Measurements from ENCODE around the gene RSRC1. TPM values are rescaled to one million over a fixed set of nuclear protein-coding genes. Genes with fewer than 3 reads are reported as not detected.
"Not testable (repeated sequence)": the region's sequence is repeated elsewhere in the genome, so short reads cannot be mapped to it uniquely, and the experiment has no call there.

Gene RSRC1
- total RNA-seq, 1 experiment from 2014 or later, result 63.9 TPM

DNA sequence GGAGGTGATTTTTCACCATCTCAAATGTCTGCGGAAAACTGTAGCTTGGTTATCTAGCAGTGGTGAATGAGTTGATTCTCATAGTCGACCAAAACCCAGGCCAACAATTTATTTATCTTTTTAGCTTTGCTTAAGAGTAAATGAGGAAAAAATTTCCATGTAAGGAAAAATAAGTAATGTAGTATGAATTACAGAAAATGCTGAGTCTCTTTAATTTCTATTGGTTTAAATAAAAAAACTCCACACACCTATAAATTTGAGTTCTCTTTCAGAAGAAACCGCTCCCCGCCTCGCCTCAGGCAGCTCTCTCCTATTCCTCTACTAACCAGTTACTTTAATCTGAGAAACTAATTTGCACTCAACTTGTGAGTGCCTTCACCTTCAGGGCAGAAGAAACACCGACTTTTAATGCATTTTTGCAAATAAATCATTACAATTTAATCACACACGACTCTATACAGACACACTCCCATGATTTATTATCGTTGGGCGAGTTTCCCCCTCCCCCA, 540 bp upstream of the RSRC1 start:
- in situ Hi-C loops (cut with HindIII; ENCODE audit: low pct_unique_long_range_greater_than_20kb, low sequenced_read_pairs), result no loop called here
- DNase-seq (ENCODE audit: low read depth, low spot score), result no peak

GRCh38 chr3:158110658-158111018, 749 bp downstream of the RSRC1 start:
- no peak for DNase-seq (ENCODE audit: low read depth, low spot score)
- in situ Hi-C loops (cut with HindIII; ENCODE audit: low pct_unique_long_range_greater_than_20kb, low sequenced_read_pairs), result no loop called here

- in situ Hi-C loops (cut with HindIII; ENCODE audit: low pct_unique_long_range_greater_than_20kb, low sequenced_read_pairs), result no loop called here
- DNase-seq (ENCODE audit: low read depth, low spot score), result no peak
Observed at GRCh38 chr3:158111861-158112260, 2.0 kb downstream of the RSRC1 start.

DNA sequence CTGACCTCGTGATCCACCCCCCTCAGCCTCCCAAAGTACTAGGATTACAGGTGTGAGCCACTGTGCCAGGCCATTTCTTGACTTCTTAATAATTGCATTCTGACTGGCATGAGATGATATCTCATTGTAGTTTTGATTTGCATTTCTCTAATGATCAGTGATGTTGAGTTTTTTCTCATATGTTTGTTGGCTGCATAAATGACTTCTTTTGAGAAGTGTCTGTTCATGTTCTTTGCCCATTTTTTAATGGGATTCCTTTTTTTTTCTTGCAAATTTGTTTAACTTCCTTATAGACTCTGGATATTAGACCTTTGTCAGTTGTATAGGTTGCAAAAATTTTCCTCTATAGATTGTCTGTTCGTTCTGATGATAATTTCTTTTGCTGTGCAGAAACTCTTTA, 3.7 kb downstream of the RSRC1 start:
- DNase-seq (ENCODE audit: low read depth, low spot score); in situ Hi-C loops (cut with HindIII; ENCODE audit: low pct_unique_long_range_greater_than_20kb, low sequenced_read_pairs): not testable (repeated sequence)

DNA sequence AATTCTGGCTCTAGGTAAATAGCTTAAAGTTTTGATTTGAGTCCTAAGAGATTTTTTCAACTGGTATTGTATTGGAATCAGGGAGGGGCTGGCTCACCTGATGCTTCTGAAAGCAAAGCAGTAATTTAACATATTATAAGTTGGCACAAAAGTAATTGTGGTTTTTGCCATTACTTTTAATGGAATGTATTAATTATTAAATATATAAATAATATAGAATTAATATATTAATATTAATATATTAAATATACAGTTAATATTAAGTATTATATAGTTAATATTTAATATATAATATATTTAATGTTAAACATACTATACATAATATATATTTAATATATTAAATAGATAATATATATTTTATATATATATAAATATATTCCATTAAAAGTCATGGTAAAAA, 10.4 kb downstream of the RSRC1 start:
- in situ Hi-C loops (cut with HindIII; ENCODE audit: low pct_unique_long_range_greater_than_20kb, low sequenced_read_pairs), result no loop called here
- no peak for DNase-seq (ENCODE audit: low read depth, low spot score)

- no peak for DNase-seq (ENCODE audit: low read depth, low spot score)
- in situ Hi-C loops (cut with HindIII; ENCODE audit: low pct_unique_long_range_greater_than_20kb, low sequenced_read_pairs), result no loop called here
Observed at GRCh38 chr3:158121295-158121694, 11.4 kb downstream of the RSRC1 start.

GRCh38 chr3:158122721-158123120, 12.8 kb downstream of the RSRC1 start:
- in situ Hi-C loops (cut with HindIII; ENCODE audit: low pct_unique_long_range_greater_than_20kb, low sequenced_read_pairs), result not testable (repeated sequence)

DNA sequence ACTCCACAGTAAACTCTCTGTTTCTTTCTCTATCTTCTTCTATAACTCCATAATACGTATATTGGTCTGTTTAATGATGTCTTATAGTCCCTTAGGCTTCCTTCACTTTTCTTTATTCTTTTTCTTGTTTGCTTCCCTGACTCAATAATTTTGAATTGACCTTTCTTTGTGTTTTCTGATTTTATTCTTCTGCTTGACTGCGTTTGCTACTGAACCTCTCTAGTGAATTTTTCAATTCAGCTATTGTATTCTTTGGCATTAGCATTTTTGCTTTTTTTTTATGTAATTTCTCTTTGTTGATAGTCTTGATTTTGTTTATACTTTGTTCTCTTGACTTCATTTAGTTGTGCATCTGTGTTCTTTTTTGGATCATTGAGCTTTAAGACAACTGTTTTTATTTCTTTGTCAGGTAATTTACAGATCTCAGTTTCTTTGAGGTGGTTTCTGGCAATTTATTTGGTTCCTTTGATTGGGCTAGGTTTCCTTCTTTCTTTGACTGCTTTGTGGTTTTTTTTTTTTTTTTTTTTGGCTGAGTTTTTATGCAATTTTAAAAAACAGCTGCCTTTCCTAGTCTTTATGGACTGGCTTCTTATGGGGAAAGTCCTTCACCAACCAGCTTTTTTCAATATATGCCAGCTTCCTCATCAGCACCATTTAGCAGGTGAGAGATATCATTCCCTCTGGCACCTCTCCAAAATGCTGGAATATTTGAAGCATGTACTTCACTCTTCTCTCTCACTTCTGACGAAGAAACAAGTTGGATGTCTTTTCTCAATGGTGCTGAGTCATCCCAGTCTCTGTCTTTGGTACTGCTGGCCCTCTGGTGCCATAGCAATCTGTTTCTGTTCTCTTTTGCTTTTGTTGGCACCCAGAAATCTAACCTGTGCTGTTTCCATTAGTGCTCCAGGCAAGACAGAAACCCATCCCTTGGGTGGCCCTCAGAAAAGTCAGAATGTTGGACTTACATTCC, 17.6 kb downstream of the RSRC1 start:
- in situ Hi-C loops (cut with HindIII; ENCODE audit: low pct_unique_long_range_greater_than_20kb, low sequenced_read_pairs), result no loop called here
- DNase-seq (ENCODE audit: low read depth, low spot score), result no peak

More at GRCh38 chr3:158122721-158123120, 12.8 kb downstream of the RSRC1 start:
- not testable (repeated sequence) for DNase-seq (ENCODE audit: low read depth, low spot score)

DNA sequence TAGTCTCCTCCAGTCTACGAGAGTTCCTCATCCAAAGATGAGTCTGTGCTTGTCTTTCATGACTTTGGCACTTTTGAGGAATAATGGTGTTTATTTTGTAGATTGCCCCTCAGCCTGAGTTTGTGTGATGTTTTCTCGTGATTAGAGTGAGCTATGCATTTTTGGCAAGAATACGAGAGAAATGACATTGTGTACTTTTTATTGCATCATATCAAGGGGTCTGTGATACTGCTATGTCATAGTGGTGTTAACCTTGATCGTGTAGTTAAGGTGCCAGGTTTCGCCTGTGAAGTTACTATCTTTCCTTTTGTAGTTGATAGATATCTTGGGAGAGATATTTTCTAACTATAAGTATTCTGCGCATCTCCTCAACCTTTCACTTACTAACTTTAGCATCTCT, 18.9 kb downstream of the RSRC1 start:
- DNase-seq (ENCODE audit: low read depth, low spot score), result no peak
- in situ Hi-C loops (cut with HindIII; ENCODE audit: low pct_unique_long_range_greater_than_20kb, low sequenced_read_pairs), result no loop called here

- no peak for DNase-seq (ENCODE audit: low read depth, low spot score)
- in situ Hi-C loops (cut with HindIII; ENCODE audit: low pct_unique_long_range_greater_than_20kb, low sequenced_read_pairs), result no loop called here
Observed at GRCh38 chr3:158134363-158134762, 24.5 kb downstream of the RSRC1 start.

GRCh38 chr3:158140396-158140795, 30.5 kb downstream of the RSRC1 start:
- in situ Hi-C loops (cut with HindIII; ENCODE audit: low pct_unique_long_range_greater_than_20kb, low sequenced_read_pairs), result no loop called here
- DNase-seq (ENCODE audit: low read depth, low spot score), result no peak

DNA sequence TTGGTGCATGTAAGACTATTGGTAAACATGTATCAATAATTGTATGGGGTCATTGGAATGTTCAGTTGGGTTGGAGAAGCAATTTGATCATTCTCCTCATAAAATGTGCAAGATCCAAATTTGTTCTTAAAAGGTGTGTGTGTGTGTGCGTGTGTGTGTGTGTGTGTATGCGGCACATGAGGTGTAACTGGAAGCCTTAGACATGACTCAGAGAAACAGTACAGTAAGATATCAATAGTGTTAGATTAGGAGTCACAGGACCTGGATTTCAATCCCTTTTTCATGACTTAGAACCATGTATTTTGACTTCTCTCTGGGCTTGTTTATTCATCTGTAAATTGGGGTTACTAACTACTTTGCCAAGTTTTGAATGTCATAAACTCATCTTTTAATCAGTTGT, 38.3 kb downstream of the RSRC1 start:
- no peak for DNase-seq (ENCODE audit: low read depth, low spot score)
- in situ Hi-C loops (cut with HindIII; ENCODE audit: low pct_unique_long_range_greater_than_20kb, low sequenced_read_pairs), result no loop called here

DNA sequence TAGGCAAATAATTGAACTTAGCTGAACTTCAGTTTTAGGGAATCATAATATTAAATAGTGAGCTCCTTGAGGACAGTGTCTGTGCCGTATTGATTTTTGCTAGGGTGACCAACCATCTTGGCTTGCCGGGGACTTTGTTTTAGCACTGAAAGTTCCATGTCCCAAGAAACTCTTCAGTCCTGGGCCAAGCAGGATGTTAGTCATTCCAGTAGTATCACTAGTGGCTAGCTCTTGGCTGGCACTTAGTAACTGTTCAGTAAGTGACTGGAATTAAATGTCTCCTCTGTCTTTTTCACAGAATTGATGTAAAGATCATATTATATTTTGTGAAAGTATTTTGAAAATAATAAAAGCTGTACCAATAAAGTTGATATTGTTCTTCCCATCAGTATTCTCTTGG, 42.3 kb downstream of the RSRC1 start:
- DNase-seq (ENCODE audit: low read depth, low spot score), result no peak
- in situ Hi-C loops (cut with HindIII; ENCODE audit: low pct_unique_long_range_greater_than_20kb, low sequenced_read_pairs), result no loop called here

DNA sequence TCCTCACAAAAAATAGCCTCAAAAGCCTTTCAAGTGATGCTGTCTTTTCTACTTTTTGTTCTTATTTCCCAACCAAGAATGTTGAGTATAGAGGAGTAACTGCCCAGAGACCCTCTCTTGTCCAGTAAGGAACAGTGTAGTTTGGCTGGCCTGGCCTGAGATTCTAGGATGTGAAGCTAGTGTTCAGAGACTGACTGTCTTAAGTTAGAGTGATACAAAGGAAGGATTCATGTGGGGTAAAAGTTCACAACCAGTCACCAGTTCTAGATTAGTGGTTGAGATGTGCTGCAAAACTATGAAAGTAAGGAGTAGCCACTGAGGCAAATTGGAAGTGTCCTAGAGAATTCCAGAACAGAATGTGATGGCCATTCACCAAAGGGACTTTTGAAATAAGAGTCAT, 49.1 kb downstream of the RSRC1 start:
- peak; percentile 73 for DNase-seq (ENCODE audit: low read depth, low spot score)
- in situ Hi-C loops (cut with HindIII; ENCODE audit: low pct_unique_long_range_greater_than_20kb, low sequenced_read_pairs), result no loop called here

DNA sequence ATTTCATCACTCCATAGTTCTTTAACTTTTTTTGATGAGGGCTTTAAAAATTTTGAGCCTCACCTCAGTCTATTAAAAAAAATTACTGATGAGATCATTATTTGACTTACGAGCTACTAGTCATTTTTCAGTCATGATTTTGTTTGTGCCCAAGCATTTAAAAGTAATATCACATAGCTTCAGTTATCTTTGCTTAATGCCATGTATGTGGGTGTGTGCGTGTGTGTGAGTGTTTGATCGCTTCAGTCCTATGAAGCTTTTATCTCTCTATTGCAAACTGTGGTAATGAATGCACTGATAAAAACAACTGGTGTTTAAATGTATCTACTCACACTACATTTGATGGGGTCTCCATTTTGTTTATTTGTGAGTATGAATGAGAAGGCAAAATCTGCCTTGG, 49.8 kb downstream of the RSRC1 start:
- DNase-seq (ENCODE audit: low read depth, low spot score), result no peak
- in situ Hi-C loops (cut with HindIII; ENCODE audit: low pct_unique_long_range_greater_than_20kb, low sequenced_read_pairs), result no loop called here

- peak; percentile 8 for DNase-seq (ENCODE audit: low read depth, low spot score)
- in situ Hi-C loops (cut with HindIII; ENCODE audit: low pct_unique_long_range_greater_than_20kb, low sequenced_read_pairs), result no loop called here
Observed at GRCh38 chr3:158160958-158161357, 51.1 kb downstream of the RSRC1 start.

- in situ Hi-C loops (cut with HindIII; ENCODE audit: low pct_unique_long_range_greater_than_20kb, low sequenced_read_pairs), result no loop called here
- no peak for DNase-seq (ENCODE audit: low read depth, low spot score)
Observed at GRCh38 chr3:158165141-158165655, 55.3 kb downstream of the RSRC1 start.

DNA sequence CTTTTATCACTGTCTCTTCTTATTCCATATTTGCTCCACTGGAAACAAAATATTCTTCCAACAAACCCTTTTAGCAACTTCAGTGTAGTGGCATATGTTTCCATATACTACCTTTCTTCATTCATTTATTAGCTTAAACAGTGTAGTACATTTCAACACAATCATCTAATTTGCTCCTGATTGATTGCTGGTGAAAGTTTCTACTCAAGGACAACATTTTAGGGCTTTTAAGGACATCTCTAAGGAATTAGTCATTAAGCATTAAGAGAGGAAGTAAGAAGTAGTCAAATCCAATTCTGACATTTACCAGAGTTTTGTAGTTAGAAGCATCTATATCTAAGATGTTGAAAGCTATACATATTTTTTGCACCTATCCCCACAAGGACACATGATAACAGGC, 55.8 kb downstream of the RSRC1 start:
- in situ Hi-C loops (cut with HindIII; ENCODE audit: low pct_unique_long_range_greater_than_20kb, low sequenced_read_pairs), result no loop called here
- DNase-seq (ENCODE audit: low read depth, low spot score), result no peak

- no peak for DNase-seq (ENCODE audit: low read depth, low spot score)
- in situ Hi-C loops (cut with HindIII; ENCODE audit: low pct_unique_long_range_greater_than_20kb, low sequenced_read_pairs), result no loop called here
Observed at GRCh38 chr3:158166223-158166622, 56.3 kb downstream of the RSRC1 start.
